Small intestine (tissue), 7 donors: ENCODE data around the gene AFG3L2. TPM values are rescaled to one million over a fixed set of nuclear protein-coding genes. Genes with fewer than 3 reads are reported as not detected.

Experiments
- DNase-seq, 2 donors: peaks; one replicate each; pipeline versions ENCODE4 v3.0.0 to v3.0.0-alpha.2; 2013
- FAIRE-seq: peaks from 2 replicates; lab custom pipeline; 2012; peaks lifted over from hg19 to GRCh38; lab: Jason Lieb, UNC
- H3K27ac ChIP-seq, 3 donors: one replicate each; pipeline ENCODE4 v1.5.1; 2013; ENCODE audit warnings: low read length in 2 of 3, mild to moderate bottlenecking in 2 of 3, control low read depth in 1 of 3, inconsistent platforms in 1 of 3, low read depth in 1 of 3, moderate library complexity in 1 of 3
- H3K27me3 ChIP-seq, 3 donors: one replicate each; pipeline ENCODE4 v1.6.1; 2013; ENCODE audit warnings: low read length in 3 of 3, inconsistent platforms in 1 of 3; ENCODE audit not compliant: control insufficient read depth in 3 of 3, insufficient read depth in 3 of 3
- H3K36me3 ChIP-seq, 3 donors: one replicate each; pipeline ENCODE4 v1.6.1; 2013; ENCODE audit warnings: low read length in 3 of 3, inconsistent platforms in 1 of 3, low read depth in 1 of 3, mild to moderate bottlenecking in 1 of 3, moderate library complexity in 1 of 3; ENCODE audit not compliant: control insufficient read depth in 3 of 3, insufficient read depth in 2 of 3
- H3K4me1 ChIP-seq, 3 donors: one replicate each; pipeline ENCODE4 v1.6.1; 2013; ENCODE audit warnings: low read length in 2 of 3, inconsistent platforms in 1 of 3, low read depth in 1 of 3, mild to moderate bottlenecking in 1 of 3, moderate library complexity in 1 of 3; ENCODE audit not compliant: control insufficient read depth in 3 of 3, insufficient read depth in 2 of 3
- H3K4me3 ChIP-seq, 3 donors: one replicate each; pipeline ENCODE4 v1.5.1; 2013; ENCODE audit warnings: low read length in 3 of 3, control low read depth in 1 of 3, inconsistent platforms in 1 of 3, low read depth in 1 of 3, mild to moderate bottlenecking in 1 of 3, moderate library complexity in 1 of 3
- H3K9me3 ChIP-seq, 2 donors: one replicate each; pipeline ENCODE4 v1.6.1; 2013; ENCODE audit warnings: low read depth in 1 of 2, low read length in 1 of 2; ENCODE audit not compliant: control insufficient read depth in 2 of 2, insufficient read depth in 1 of 2
- WGBS, 3 donors: extraction: QIAGEN DNeasy Blood & Tissue Kit; methylation state at CpG; one replicate each; pipeline ENCODE4 v1.1.7; 2013; 5-methylcytosine and 5-hydroxymethylcytosine counted together
- polyA plus RNA-seq, 4 donors: library from polyadenylated mRNA; stranded (reverse) in 3 of 4; unstranded in 1 of 4; fragments of 200-250 nt in 3 of 4; fragments of 120-200 nt in 1 of 4; gene quantifications; one replicate each; pipeline versions ENCODE4 v1.2.1 to v1.2.3, GENCODE V29; 2013
- donor health status: healthy with polysubstance abuse.
- donor health status: control.
- donor health status: control.
- donor health status: Bipolar disorder and iron deficiency.
- donor health status: healthy.

Gene AFG3L2
- polyA plus RNA-seq, 4 donors: 63.4 to 89.9 (median 75.5) TPM

- 31 to 70% (median 57%) methylated on average over 5 of the region's 5 CpGs for WGBS, 3 donors
- FAIRE-seq: no peak
- Histone ChIP-seq H3K27ac (peak overlapping the region; percentile 5 to 75 (median 69)), H3K4me1 (peaks cover 0 to 21% (median 8%) of the 10 kb centered on the region in 3 donors), H3K27me3 (no peaks in the 10 kb centered on the region), H3K36me3 (peaks cover 9 to 56% (median 11%) of the 10 kb centered on the region in 3 donors), H3K4me3 (no peak overlapping the region), H3K9me3 (no peaks in the 10 kb centered on the region)
- peak; percentile 65 to 83 for DNase-seq
Measured at GRCh38 chr18:12366784-12367183, 10.2 kb downstream of the AFG3L2 start.

- peak; percentile 30 to 42 for DNase-seq
Measured at GRCh38 chr18:12366379-12366778, 10.6 kb downstream of the AFG3L2 start.

GRCh38 chr18:12362473-12363174 lies 14.4 kb downstream of the AFG3L2 start:
- Histone ChIP-seq H3K27me3 (no peaks in the 10 kb centered on the region), H3K27ac (no peak overlapping the region), H3K36me3 (peaks cover 14 to 55% (median 17%) of the 10 kb centered on the region in 3 donors), H3K9me3 (no peaks in the 10 kb centered on the region), H3K4me3 (no peak overlapping the region), H3K4me1 (peaks cover 0 to 15% (median 7%) of the 10 kb centered on the region in 3 donors)
- FAIRE-seq (no peak), DNase-seq (no peak)
- WGBS, 3 donors: 87% methylated on average over 11 of the region's 11 CpGs

More at GRCh38 chr18:12366379-12366778, 10.6 kb downstream of the AFG3L2 start:
- no peak for FAIRE-seq
- Histone ChIP-seq H3K4me1 (peaks cover 0 to 20% (median 8%) of the 10 kb centered on the region in 3 donors), H3K4me3 (no peak overlapping the region), H3K36me3 (peaks cover 9 to 58% (median 11%) of the 10 kb centered on the region in 3 donors), H3K9me3 (no peaks in the 10 kb centered on the region), H3K27me3 (no peaks in the 10 kb centered on the region), H3K27ac (peak overlapping the region; percentile 5 to 75 (median 69))
- WGBS, 3 donors: 34 to 79% (median 45%) methylated on average over 8 of the region's 8 CpGs

GRCh38 chr18:12361770-12362378 lies 15.2 kb downstream of the AFG3L2 start:
- peaks cover 0 to 7% (median 7%) of the 10 kb centered on the region in 3 donors for H3K4me1 ChIP-seq
- FAIRE-seq (no peak), DNase-seq (no peak)
- no peaks in the 10 kb centered on the region for H3K27me3 ChIP-seq
- WGBS, 3 donors: 62 to 76% (median 73%) methylated on average over 3 of the region's 3 CpGs
- no peak overlapping the region for H3K4me3 ChIP-seq
- H3K9me3 ChIP-seq: no peaks in the 10 kb centered on the region
- H3K36me3 ChIP-seq: peaks cover 14 to 56% (median 17%) of the 10 kb centered on the region in 3 donors
- H3K27ac ChIP-seq: no peak overlapping the region

- Histone ChIP-seq H3K36me3 (peaks cover 17 to 61% (median 23%) of the 10 kb centered on the region in 3 donors), H3K4me1 (peaks cover 0 to 4% (median 0%) of the 10 kb centered on the region in 3 donors), H3K4me3 (no peak overlapping the region), H3K9me3 (no peaks in the 10 kb centered on the region), H3K27me3 (no peaks in the 10 kb centered on the region), H3K27ac (peak overlapping the region in 1 of 3 donors; percentile 44)
- no peak for FAIRE-seq
- WGBS, 3 donors: 39 to 54% (median 48%) methylated on average over 5 of the region's 5 CpGs
- DNase-seq: peak; percentile 67
Measured at GRCh38 chr18:12359515-12359927, 17.5 kb downstream of the AFG3L2 start.

GRCh38 chr18:12352188-12352587 lies 24.8 kb downstream of the AFG3L2 start:
- 97% methylated on average over 5 of the region's 5 CpGs for WGBS, 3 donors
- H3K27ac ChIP-seq: no peak overlapping the region
- no peak overlapping the region for H3K4me3 ChIP-seq
- DNase-seq (no peak), FAIRE-seq (no peak)
- H3K36me3 ChIP-seq: peaks cover 28 to 64% (median 35%) of the 10 kb centered on the region in 3 donors
- no peaks in the 10 kb centered on the region for H3K4me1 ChIP-seq
- no peaks in the 10 kb centered on the region for H3K27me3 ChIP-seq
- H3K9me3 ChIP-seq: no peaks in the 10 kb centered on the region

- Histone ChIP-seq H3K4me1 (no peaks in the 10 kb centered on the region), H3K36me3 (peaks cover 29 to 72% (median 48%) of the 10 kb centered on the region in 3 donors), H3K4me3 (no peak overlapping the region), H3K27me3 (no peaks in the 10 kb centered on the region), H3K27ac (no peak overlapping the region), H3K9me3 (no peaks in the 10 kb centered on the region)
- FAIRE-seq (no peak), DNase-seq (no peak)
- whole genome bisulfite sequencing, 3 donors: 86 to 95% (median 86%) methylated on average over 4 of the region's 4 CpGs
Measured at GRCh38 chr18:12347895-12348294, 29.1 kb downstream of the AFG3L2 start.

GRCh38 chr18:12346240-12346565 lies 30.8 kb downstream of the AFG3L2 start:
- peaks cover 25 to 67% (median 47%) of the 10 kb centered on the region in 3 donors for H3K36me3 ChIP-seq
- FAIRE-seq: no peak
- H3K27ac ChIP-seq: no peak overlapping the region
- no peaks in the 10 kb centered on the region for H3K4me1 ChIP-seq
- WGBS, 3 donors: 91 to 94% (median 93%) methylated on average over 7 of the region's 7 CpGs
- H3K27me3 ChIP-seq: no peaks in the 10 kb centered on the region
- no peak for DNase-seq
- H3K4me3 ChIP-seq: no peak overlapping the region
- H3K9me3 ChIP-seq: no peaks in the 10 kb centered on the region
